Stimulated activated CD4-positive, alpha-beta T cell treated with anti-CD3 and anti-CD28 coated beads, Interleukin-1b, Interleukin-23, amount 100 ng/mL, for 4 hours (primary cell): Measurements from ENCODE around the gene SCARB1.

Source experiments
- DNase-seq, 2 donors: peaks; one replicate each; pipeline ENCODE4 v3.0.0-alpha.2; 2020; ENCODE audit warnings: low read depth in 2 of 2

The SCARB1 gene

DNA sequence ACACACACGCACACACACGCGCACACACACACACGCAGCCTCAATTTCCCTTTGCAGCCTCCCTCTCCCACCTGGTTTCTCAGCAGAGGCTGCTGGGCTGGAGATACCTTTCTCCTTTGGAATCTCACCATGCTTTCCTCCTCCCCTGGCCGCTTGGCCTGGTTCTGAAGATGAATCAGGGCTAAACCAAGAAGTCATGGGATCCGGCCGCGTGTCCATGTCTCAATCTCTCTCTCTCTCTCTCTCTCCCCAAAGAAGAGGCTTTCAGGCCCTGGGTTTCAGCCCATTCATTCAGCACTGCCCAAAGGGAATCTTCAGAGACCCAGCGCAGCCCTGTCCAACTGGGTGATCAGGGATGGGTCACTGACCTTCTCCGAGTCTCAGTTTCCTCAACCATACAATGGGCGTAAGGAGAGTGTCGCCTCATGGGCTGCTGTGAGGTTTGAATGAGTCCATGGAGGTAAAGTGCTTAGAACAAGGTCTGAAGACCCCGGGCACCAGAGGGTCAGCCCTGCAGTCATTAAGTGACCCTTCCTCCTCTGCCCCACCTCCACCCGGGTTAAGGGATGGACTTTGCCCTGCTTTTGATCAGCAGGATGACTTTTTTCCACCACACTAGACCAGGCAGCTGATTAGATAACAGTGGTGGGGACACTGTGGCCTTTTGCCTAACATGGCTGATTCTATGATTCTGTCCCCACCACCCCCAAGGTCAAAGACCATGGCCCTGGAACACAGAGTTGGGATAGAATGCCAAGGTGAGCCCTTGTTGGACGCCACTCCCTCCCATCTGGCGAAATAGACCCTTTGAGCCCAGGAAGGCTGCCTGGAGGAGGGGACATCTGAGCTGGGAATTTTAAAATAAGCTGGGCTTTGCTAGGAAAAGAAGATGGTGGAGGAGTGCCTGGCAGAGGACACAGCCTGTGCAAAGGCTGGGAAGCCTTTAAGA lies 42.1 kb downstream of the SCARB1 start:
- DNase-seq, result no peak

DNA sequence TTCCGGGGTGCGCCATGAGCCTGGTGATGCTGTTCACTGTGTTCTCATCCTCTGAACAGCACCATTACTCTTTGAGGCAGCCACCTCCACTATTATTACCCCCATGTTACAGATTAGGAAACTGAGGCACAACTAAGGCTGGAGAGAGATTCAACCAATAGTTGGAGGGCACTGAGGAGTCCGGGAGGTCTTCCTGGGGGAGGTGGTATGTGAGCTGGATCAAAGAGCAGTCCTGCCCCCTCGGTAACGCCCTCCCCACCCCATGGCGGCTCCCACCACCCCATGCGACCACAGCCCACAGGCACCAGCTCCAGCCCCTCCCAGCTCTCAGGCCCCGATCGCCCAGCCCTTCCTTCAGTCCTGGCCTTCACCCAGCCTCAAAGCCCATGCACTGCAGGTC lies 43.5 kb downstream of the SCARB1 start:
- DNase-seq, result no peak

DNA sequence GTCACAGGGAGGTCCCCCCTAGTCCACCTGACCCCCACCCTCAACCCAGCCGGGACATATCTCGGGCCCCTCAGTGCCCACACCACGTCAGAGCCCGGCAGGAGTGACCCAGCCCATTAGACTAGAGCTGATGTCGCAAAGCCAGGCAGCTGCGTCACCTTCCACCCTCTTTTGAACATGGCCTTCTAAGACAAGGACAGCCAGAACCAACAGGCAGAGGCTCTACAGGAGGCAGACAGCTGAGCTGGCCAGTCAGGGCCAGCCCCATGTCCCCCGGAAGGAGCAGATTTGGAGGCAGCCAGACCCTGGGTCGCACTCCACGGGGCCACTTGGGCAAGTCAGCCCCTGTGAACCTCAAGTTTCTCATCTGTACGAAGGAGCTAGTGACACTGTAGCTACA lies 44.1 kb downstream of the SCARB1 start:
- DNase-seq, result no peak

DNA sequence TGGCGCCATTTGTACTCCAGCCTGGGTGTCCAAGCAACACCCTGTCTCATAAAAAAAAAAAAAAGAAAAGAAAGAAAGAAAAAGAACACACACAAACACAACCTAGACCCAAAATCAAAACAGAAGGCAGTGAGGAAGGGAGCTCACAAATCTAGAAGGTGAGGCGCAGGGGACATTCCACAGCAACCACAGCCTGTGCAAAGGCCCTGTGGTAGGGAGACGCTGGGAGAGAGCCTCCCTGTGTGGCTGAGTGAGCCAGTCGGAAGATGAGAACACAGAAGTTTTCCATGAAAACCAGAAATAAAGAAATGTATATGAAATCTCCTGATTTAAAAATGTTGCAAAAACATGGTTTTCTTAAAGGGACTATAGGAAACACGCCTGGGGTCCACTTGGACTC lies 44.6 kb downstream of the SCARB1 start:
- no peak for DNase-seq

DNA sequence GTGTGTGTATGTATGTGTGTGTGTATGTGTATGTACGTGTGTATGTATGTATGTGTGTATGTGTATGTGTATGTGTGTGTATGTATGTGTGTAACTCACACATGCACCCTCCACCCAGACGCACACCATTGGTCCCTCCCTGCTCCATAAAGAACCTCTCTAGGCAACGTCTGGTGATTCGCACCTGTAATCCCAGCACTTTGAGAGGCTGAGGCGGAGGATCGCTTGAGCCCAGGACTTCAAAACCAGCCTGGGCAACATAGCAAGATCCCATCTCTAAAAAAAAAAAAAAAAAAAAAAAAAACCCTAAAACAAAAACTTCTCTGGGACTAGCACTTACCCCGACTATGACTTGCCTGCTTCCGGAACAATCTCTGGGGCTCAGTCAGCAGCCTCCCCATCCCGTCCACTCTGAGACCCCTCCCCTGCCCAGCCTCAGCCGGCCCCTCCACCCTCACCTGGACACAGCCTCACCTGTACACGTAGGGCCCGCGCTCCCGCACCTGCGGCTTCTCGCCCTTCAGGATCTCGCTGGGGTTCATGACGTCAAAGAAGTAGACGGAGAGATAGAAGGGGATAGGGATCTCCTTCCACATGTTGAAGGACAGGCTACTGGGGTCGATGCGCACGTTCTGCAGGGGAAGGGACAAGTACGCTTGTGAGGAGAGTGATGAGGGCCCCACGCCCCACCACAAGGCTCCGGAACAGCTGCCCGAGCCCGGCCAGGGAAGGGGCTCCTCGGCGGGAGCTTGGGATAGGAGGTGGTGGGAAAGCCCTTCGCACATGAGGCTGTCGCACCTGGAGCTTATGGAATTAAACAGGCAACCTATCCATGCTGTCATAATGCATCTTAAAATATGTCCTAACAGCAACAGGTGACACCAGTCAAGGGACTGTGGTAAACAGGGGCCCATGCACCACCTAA lies 46.3 kb downstream of the SCARB1 start:
- DNase-seq, result no peak

DNA sequence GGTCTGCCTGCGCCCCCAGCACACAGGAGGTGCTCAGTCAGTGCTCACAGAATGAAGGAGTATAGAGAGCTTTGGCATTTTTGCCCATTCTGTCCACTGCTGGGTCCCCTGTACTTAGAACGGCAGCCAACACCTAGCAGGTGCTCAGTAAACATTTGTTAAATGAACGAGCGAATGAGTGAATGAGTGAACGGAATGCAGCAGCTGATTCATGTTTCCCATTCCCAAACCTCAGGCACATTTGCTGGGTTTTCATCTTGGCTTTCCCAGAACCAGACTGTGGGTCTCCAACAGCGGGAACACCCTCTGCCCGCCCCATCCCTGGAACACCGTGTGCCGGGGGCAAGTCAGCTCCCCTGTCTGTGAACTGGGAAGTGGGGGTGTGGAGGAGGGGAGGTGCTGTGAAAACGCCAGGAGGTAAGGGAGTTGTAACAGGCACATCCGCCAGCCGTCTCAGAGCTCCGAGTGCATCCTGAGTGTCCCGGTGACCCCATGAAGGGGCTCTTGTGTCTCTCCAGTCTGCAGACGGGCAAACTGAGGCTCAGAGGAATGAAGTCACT lies 47.3 kb downstream of the SCARB1 start:
- no peak for DNase-seq

DNA sequence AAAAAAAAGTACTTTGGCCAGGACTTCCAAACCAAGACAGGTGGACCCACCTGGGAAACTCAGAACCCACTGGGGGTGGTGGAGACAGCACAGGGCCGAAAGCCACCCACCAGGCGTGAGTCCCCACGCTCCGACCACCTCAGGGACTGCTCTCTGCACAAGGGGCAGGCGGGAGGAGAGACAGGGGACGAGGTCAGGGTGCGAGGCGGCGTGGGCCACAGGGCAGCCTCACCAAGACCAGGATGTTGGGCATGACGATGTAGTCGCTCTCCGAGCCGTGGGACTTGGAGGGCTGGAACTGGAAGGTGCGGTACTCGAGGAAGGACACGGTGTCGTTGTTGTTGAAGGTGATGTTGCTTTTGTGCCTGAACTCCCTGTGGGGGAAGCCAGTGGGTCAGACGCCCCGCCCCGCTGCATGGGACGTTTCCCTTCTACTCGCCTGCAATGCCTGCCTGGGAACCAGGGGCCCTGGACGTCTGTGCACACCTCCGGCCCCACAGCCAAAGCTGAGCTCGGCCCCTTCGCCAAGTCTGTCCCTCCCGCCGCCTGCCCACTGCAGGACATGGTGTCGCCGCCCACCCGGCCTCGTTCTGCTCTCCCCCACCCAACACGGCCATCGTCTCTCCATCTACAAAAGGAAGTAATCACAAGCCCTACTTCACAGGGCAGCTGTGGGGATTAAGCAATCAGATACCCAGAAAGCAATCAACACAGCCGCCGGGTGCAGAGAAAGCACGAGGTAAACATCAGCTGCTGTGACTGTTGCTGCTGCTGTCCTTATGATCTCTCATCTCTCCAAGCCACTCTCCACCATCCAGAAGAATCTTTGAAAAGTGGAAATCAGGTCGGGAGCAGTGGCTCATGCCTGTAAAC lies 48.7 kb downstream of the SCARB1 start:
- DNase-seq, result no peak

DNA sequence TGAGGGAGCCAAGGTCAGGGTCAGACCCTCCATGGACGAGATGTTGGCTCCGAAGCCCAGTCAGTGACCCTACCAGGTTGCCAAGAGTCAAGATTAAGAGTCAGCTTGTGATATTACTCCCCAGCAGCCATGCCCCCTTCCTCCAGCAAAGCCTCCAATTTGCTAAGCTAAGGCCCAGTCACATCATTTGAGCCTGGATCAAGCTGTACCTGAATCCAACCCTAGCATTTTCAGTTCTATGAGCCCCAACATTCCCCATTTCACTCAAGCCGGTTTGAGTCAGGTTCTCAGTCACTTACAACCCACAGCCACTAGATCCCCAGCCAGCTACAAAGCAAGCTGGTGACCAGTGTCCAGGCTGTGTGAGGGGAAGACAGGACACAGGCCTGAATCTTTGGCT lies 49.9 kb downstream of the SCARB1 start:
- DNase-seq, result no peak

DNA sequence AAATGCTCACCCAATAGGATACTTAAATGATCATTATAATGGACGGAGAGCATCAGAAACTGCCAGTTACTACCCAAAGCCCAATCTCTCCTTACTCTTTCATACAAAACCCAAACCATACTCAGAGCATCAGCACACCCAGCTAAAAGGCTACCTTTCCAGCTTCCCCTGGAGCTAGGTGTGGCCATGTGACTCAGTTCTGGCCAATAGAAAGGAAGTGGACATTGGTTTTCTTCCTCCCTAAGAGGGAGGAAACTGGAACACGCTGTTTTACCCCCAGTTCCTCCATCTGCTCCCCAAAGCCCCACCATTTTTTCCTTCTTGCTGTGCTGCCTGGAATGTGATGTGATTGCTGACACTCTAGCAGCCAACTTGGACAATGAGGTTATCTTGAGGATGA lies 50.7 kb downstream of the SCARB1 start:
- DNase-seq, result no peak

DNA sequence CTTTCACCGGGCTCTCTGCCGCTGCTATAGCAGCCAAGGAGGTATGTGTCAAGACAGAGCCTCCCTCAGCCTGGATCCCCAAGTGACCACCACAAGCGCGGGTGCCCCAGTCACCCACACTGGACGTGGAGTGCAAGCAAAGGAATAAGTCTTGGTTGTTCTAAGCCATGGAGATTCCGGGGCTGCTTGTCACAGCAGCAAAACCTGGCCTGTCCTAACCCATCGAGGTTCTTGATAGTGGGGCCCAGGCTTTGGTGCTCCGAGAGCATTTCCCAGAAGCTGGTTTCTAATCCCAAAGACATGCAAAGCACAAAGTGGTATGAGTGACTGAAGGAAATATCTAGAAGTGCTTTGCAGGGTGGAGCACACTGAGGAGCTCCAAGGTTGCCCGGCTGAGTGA lies 51.3 kb downstream of the SCARB1 start:
- no peak for DNase-seq

DNA sequence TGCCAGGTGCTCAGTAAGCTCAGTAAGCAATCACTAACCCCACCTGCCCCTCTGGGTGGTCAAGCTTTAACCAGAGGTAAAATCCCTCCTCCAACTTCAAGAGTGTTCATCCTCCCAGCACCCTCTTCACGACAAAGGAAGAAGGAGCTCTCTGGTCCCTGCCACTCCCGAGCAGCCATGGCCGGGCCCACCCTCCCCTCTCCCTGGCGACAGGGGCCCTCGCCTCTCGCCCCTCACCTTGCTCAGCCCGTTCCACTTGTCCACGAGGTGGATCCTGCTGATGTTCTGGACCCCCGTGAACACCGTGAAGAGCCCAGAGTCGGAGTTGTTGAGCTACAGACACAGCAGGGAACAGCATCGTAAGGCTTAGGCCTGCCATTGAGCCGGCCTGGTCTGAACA lies 52.0 kb downstream of the SCARB1 start:
- no peak for DNase-seq

DNA sequence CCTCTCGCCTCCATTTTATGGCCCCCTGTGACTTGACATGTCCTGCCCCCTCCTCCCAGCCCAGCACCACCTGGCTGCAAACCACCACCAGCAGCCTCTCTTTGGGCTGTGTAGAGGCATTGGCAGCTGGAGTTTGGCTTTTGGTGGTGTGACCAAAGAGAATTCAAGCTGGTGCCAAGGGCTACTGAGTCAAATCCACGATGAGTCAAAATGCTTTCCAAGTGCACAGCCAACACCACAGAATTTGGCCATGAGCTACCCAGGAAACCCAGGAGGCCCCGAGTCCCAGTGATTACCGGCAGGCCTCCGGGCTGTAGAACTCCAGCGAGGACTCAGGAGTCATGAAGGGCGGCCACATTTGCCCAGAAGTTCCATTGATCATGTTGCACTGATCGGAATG lies 53.8 kb downstream of the SCARB1 start:
- DNase-seq, result no peak

DNA sequence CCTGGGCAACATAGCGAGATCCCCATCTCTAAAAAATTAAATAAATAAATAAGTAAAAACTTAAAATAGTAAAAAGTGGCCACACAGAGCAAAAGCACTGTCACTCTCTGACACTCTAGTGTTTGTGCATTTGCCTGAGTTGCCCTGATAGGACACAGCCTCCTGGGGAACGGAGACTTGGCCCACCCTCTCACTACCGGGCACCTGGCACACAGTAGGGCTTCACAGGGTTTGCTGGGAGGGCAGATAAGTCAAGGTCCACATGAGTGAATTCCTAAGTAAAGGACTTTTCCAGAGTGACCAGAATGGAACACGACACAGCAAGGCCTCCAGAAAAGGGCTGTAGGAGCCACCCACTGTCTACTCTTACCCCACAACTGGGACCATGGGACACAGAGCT lies 54.3 kb downstream of the SCARB1 start:
- no peak for DNase-seq

DNA sequence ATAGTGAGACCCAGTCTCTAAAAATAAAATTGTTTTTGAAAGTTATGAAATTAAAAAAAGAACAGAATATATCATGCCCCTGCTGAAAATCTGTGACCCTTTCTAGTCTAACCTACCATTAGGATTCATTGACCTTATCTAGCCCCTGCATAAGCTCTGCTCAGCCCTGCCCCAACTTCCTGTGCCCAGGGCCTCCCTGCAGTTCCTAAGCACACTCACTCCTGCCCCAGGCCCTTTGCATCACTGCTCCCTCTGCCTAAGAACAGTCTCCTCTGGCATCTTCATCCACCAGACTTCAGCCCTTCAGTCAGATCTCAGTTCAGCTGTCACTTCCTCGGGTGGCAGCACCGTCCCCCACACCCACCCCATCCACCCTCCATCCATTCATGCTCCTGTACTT lies 55.4 kb downstream of the SCARB1 start:
- DNase-seq, result no peak

DNA sequence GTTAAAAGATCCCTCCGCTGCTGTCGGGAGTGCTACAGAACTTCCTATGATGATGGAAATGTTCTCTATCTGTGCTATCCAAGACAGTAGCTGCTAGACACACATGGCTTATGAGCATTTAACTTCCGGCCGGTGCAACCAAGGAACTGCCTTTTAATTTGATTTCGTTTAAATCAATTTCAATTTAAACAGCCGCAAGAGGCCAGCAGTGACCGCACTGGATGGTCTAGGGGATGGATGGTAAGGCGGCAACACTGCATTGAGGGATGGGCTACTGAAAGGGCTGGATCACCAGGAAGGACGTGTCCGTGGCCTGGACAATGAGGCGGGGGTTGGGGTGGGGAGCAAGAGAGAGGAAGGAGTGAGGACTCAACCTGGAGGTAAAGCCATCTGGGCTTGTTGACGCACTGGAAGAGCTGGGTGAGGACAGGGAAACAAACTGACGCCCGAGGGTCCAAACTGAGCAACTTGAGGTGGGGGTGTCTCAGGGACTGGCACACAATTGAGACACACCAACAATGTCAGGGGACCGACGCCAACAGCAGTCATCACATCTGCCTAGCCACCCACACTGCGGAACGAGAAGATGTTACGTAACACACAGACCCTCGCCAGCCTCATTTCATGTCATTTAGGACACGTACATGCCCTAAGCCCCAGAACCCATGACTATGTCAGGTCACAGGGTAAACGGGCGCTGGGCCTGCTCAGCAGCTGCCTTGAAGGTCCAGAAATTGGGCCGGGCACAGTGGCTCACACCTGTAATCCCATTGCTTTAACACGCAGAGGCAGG lies 57.6 kb downstream of the SCARB1 start:
- DNase-seq, result no peak

DNA sequence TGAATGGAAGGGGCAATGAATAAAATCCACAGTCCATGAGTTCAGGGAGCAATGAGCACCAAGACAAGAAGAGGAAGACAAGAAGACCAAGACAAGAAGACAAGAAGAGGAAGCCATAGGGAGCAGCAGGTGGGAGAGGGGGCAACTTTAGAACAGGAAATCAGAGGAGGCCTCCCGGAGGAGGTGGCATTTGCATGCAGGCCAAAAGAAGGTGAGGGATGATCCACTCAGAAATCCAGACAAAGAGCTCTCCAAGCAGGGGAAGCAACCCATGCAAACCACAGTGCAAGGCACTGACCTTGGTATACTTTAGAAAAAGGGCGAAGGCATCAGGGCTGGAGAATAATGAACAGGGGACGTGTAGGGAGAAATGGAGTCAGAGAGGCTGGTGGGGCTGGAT lies 58.6 kb downstream of the SCARB1 start:
- no peak for DNase-seq

DNA sequence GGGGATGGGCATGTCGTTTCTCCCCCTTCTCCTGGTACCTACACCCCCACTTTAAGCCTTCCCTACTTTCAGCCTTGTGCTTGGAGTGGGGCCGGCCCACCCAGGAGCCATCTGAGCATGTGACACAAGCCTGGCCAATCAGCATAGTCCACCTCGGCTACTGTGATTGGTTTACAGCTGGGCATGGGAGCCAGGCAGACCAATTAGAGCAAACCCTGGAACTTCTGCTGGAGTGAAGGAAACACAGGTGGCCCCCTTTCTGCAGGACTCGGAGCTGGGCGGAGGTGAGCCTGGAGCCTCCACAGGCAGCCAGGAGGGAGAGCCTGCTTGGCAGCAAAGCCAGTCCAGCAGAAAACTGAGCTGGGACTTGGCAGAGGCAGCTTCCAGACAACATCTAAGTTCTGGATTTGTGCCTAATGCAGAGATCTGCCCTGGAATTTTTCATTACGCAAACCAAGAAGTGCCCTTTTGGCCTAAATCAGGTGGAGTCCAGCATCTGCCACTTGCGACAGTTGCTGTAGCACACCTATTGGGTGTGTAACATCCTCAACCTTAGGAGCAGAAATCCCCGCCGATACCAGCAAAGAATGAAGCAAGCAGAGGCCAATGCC lies 59.5 kb downstream of the SCARB1 start:
- no peak for DNase-seq

DNA sequence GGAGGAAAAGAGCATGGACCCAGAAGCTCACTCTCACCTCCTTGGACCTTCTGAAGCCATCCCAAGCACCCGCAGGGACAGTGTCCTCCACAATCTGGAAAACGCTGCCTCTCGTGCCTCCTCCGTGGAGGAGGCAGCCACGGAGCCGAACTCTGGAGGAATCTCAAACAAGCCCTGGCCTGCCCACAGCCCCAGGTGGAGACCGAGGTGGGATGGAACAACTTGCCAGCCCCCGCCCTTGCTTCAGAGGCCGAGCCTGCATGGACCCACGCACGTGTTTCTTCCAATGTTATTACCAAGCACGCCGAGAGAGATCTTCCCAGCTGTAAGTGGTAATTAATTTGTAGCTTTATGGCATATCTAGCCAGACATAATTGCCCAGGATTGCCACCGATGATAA lies 61.3 kb downstream of the SCARB1 start:
- DNase-seq, result no peak

DNA sequence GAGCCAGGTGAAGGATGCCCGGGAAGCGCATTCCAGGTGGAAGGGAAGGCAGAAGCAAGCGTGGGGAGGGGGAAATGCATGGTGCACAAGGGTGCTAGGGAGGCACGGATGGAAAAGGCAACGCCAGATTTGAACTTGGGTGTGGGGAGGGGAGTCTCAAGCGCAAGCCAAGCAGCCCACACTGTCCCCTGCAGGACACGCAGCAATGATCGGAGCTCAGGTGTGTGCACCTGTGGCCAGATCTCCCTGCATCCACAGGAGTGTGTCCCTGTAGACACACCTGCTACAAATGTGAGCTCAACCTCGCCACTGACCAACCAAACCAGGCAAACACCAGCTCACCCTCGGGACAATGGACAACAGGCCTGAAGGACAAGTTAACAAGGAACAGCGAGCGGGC lies 63.2 kb downstream of the SCARB1 start:
- no peak for DNase-seq

DNA sequence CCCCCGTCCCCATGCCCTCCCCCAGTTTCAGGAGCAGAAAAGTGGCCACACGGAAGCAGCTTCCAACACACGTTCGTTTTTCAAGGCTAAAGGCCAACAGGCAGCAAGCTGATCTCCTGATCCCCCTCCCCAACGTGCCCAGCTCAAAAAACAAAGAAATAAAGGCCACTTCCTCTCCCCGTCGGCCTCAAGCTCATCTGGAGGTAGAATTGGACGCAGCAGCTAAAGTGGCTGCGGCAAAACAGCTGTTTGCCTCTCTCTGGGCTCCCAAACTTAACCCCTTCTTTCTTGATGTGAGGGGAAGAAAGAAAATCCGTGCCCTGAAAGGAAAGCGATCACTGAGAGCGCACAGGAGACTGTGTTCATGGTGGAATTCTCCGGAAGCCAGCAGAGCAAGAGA lies 66.3 kb downstream of the SCARB1 start:
- DNase-seq, result no peak
